AG04449 (cell line): ENCODE measurements around the gene RIOK2.

Experiments
- CTCF ChIA-PET: fragments of 350-600 bp; formaldehyde crosslinking; extraction: SDS; loops from one replicate; lab custom pipeline; 2021; ENCODE audit warnings: antibody characterized with exemption; lab: Yijun Ruan, JAX
- POLR2A ChIA-PET: fragments of 400-600, 350-600 bp; formaldehyde crosslinking; extraction: SDS; loops from one replicate; lab custom pipeline; 2020; ENCODE audit warnings: antibody characterized with exemption, inconsistent platforms; lab: Yijun Ruan, JAX
- DNase-seq: peaks from one replicate; pipeline ENCODE4 v3.0.0-alpha.2; 2010; ENCODE audit warnings: low read depth, low spot score
- H3K4me3 ChIP-seq: 2 replicates; pipeline ENCODE4 v1.5.1; 2011; ENCODE audit warnings: low read depth, mild to moderate bottlenecking, control low read depth, low read length
- CTCF ChIP-seq: IDR thresholded peaks from one replicate; pipeline ENCODE4 v1.5.1; 2011; ENCODE audit warnings: mild to moderate bottlenecking, moderate library complexity, low read length, control low read depth, inconsistent platforms; ENCODE audit not compliant: insufficient read depth; ENCODE audit errors: missing control alignments

The RIOK2 gene

GRCh38 chr5:97224112-97224750 is 41.2 kb upstream of the RIOK2 start:
- POLR2A ChIA-PET, result no interaction called here
- no peak for TF ChIP-seq CTCF
- peak; percentile 65 for DNase-seq
- CTCF ChIA-PET, result no interaction called here
- H3K4me3 ChIP-seq, result no peak overlapping the region

GRCh38 chr5:97223596-97223995 is 40.5 kb upstream of the RIOK2 start:
- H3K4me3 ChIP-seq, result no peak overlapping the region
- no peak for DNase-seq
- CTCF ChIA-PET, result no interaction called here
- POLR2A ChIA-PET, result no interaction called here
- TF ChIP-seq CTCF, result no peak

GRCh38 chr5:97209343-97209742 is 26.3 kb upstream of the RIOK2 start:
- CTCF ChIA-PET, result interaction anchor here (0.6 kb wide), 1 partner anchor 369 kb away, joined by 3 read pairs; no protein-coding TSS in a partner anchor
- TF ChIP-seq CTCF, result no peak
- POLR2A ChIA-PET, result no interaction called here
- no peak overlapping the region for H3K4me3 ChIP-seq
- no peak for DNase-seq

- POLR2A ChIA-PET, result no interaction called here
- H3K4me3 ChIP-seq, result no peak overlapping the region
- CTCF ChIA-PET, result no interaction called here
- DNase-seq, result no peak
- TF ChIP-seq CTCF, result no peak
Measured at GRCh38 chr5:97208714-97209113, 25.7 kb upstream of the RIOK2 start.

- CTCF ChIA-PET, result no interaction called here
- POLR2A ChIA-PET, result no interaction called here
- no peak for DNase-seq
- TF ChIP-seq CTCF, result no peak
- no peak overlapping the region for H3K4me3 ChIP-seq
Measured at GRCh38 chr5:97208184-97208713, 25.2 kb upstream of the RIOK2 start.

- ChIA-PET CTCF (no interaction called here), POLR2A (no interaction called here)
- H3K4me3 ChIP-seq, result no peak overlapping the region
- DNase-seq, result no peak
- no peak for TF ChIP-seq CTCF
Measured at GRCh38 chr5:97194366-97194765, 11.3 kb upstream of the RIOK2 start.
